GM23338 (cell line): Measurements from ENCODE around the gene GNB5.

ENCODE experiments used
- CREB1 ChIP-seq: fragments of 250-450 bp; sonication (Bioruptor Pico); IDR thresholded peaks from 2 replicates; pipeline ENCODE4 v1.5.0; 2020; ENCODE audit warnings: low read depth, mild to moderate bottlenecking, moderate library complexity
- EZH2 ChIP-seq: fragments of 200-600 bp; sonication (generic); IDR thresholded peaks from one replicate; pipeline ENCODE4 v1.8.0; 2017; ENCODE audit warnings: antibody characterized with exemption, mild to moderate bottlenecking, low read depth; ENCODE audit not compliant: unreplicated experiment
- EZH2phosphoT487 ChIP-seq: fragments of 200-600 bp; sonication (generic); IDR thresholded peaks from one replicate; pipeline ENCODE4 v1.8.1; 2018; ENCODE audit warnings: antibody characterized with exemption; ENCODE audit not compliant: unreplicated experiment
- JUNB ChIP-seq: IDR thresholded peaks from one replicate; pipeline ENCODE4 v1.6.1; 2016; ENCODE audit warnings: antibody characterized with exemption; ENCODE audit not compliant: unreplicated experiment
- POLR2AphosphoS5 ChIP-seq: IDR thresholded peaks from 2 replicates; pipeline ENCODE4 v1.6.1; 2016; ENCODE audit warnings: antibody characterized with exemption, low read depth
- REST ChIP-seq: IDR thresholded peaks from one replicate; pipeline ENCODE4 v1.6.1; 2018; ENCODE audit warnings: antibody characterized with exemption; ENCODE audit not compliant: unreplicated experiment
- STAT1 ChIP-seq: IDR thresholded peaks from one replicate; pipeline ENCODE4 v1.6.1; 2016; ENCODE audit warnings: antibody characterized with exemption; ENCODE audit not compliant: unreplicated experiment
- ZNF114 ChIP-seq: fragments of 250-450 bp; sonication (Bioruptor Pico); IDR thresholded peaks from 2 replicates; pipeline ENCODE4 v1.5.0; 2020; ENCODE audit warnings: mild to moderate bottlenecking, moderate library complexity
- TF ChIP-seq, protein P1 (sequence below), 2 experiments: fragments of 200-600 bp in 1 of 2; sonication (generic) in 1 of 2; conservative IDR thresholded peaks; 2 replicates each; pipeline versions ENCODE4 v1.5.1 to v1.6.1; 2016 to 2017; ENCODE audit warnings: antibody characterized with exemption in 2 of 2, low read depth in 2 of 2, mild to moderate bottlenecking in 2 of 2, moderate library complexity in 1 of 2

DNA sequence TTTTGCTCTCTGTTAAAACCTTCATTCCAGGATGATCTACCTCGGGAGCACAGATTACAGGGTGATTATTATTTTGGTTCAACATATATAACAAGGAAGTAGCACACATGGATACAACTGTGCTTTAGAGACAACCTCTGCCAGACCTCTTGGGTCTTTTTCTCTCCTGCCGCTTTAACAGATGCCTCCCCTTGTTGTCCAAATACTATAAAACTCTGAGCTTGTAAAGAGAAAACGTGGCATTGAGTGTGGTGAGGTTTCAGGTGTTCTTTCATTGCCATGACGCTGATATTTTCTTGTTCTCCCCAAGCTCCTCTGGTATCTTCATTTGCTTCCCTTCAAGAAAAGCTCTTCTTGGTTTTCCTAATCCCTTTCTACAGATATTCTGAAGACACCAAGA, 107.6 kb downstream of the GNB5 start:
- TF ChIP-seq EZH2phosphoT487 (no peak), EZH2 (no peak), REST (no peak), POLR2AphosphoS5 (no peak), STAT1 (no peak), JUNB (no peak), CREB1 (CRISPR knock-in tag) (no peak), ZNF114 (no peak)
- TF ChIP-seq, protein P1, sequence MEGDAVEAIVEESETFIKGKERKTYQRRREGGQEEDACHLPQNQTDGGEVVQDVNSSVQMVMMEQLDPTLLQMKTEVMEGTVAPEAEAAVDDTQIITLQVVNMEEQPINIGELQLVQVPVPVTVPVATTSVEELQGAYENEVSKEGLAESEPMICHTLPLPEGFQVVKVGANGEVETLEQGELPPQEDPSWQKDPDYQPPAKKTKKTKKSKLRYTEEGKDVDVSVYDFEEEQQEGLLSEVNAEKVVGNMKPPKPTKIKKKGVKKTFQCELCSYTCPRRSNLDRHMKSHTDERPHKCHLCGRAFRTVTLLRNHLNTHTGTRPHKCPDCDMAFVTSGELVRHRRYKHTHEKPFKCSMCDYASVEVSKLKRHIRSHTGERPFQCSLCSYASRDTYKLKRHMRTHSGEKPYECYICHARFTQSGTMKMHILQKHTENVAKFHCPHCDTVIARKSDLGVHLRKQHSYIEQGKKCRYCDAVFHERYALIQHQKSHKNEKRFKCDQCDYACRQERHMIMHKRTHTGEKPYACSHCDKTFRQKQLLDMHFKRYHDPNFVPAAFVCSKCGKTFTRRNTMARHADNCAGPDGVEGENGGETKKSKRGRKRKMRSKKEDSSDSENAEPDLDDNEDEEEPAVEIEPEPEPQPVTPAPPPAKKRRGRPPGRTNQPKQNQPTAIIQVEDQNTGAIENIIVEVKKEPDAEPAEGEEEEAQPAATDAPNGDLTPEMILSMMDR (conservative IDR thresholded peaks at IDR 0.05; ENCODE audit: low read depth in 2 of 2), result no peak
